GM12878 (cell line): Measurements from ENCODE around the gene SLAMF8. TPM values are rescaled to one million over a fixed set of nuclear protein-coding genes. Genes with fewer than 3 reads are reported as not detected.

Experiments
- ATAC-seq: fragments of 200-7000 bp; cut with Tn5 transposase; 3 replicates; pipeline ENCODE4 v1.9.1; 2020; ENCODE audit warnings: mild to moderate bottlenecking, moderate library complexity
- BruUV-seq: library from RNA; stranded (reverse); fragments of 400-500 nt; replicated peaks from 2 replicates; lab custom pipeline; 2021; lab: Mats Ljungman, UMichigan
- CTCF ChIA-PET: fragments of 300-600 bp; sonication (Branson Sonifier 250); formaldehyde crosslinking; extraction: SDS; loops from one replicate; lab custom pipeline; 2021; ENCODE audit warnings: inconsistent platforms; lab: Yijun Ruan, JAX
- POLR2A ChIA-PET: fragments of 350-600 bp; formaldehyde crosslinking; extraction: SDS; loops from one replicate; lab custom pipeline; 2021; ENCODE audit warnings: inconsistent platforms; lab: Charles Lee
- RAD21 ChIA-PET: fragments of 300-600 bp; sonication (Branson Sonifier 250); formaldehyde crosslinking; loops from one replicate; lab custom pipeline; 2023; ENCODE audit warnings: antibody characterized with exemption; ENCODE audit not compliant: unreplicated experiment; lab: Charles Lee
- SMC1A ChIA-PET: fragments of 300-600 bp; sonication (Branson Sonifier 250); formaldehyde crosslinking; loops from one replicate; lab custom pipeline; 2023; ENCODE audit not compliant: unreplicated experiment, uncharacterized antibody; lab: Charles Lee
- DNase-seq: peaks from one replicate; pipeline ENCODE4 v3.0.0-alpha.2; 2011; ENCODE audit warnings: low read depth, low spot score
- FAIRE-seq: peaks from 3 replicates; lab custom pipeline; 2011; peaks lifted over from hg19 to GRCh38; lab: Jason Lieb, UNC
- H2AFZ ChIP-seq: 2 replicates; pipeline ENCODE4 v1.6.0; 2011; ENCODE audit warnings: low read depth, low read length, control low read depth; ENCODE audit not compliant: control insufficient read depth
- H3K27ac ChIP-seq: 2 replicates; pipeline ENCODE4 v1.5.1; 2011; ENCODE audit warnings: control low read depth; ENCODE audit not compliant: control insufficient read depth, insufficient read depth
- H3K27me3 ChIP-seq, 2 experiments: replicated peaks in 1 of 2; 2 replicates each; pipeline versions ENCODE4 v1.6.0 to v1.6.1; 2011; ENCODE audit warnings: low read length in 1 of 2; ENCODE audit not compliant: control insufficient read depth in 2 of 2, insufficient read depth in 2 of 2
- H3K36me3 ChIP-seq, 2 experiments: 2 replicates each; pipeline ENCODE4 v1.5.1; 2011; ENCODE audit warnings: low read length in 1 of 2; ENCODE audit not compliant: control insufficient read depth in 2 of 2, insufficient read depth in 2 of 2
- H3K4me1 ChIP-seq: 2 replicates; pipeline ENCODE4 v1.6.1; 2011; ENCODE audit warnings: mild to moderate bottlenecking, low read length, moderate library complexity, mixed read lengths; ENCODE audit not compliant: control insufficient read depth, insufficient read depth
- H3K4me2 ChIP-seq: 2 replicates; pipeline ENCODE4 v1.6.0; 2011; ENCODE audit warnings: control low read depth; ENCODE audit not compliant: control insufficient read depth, insufficient read depth
- H3K4me3 ChIP-seq: fragments of 200-600 bp; sonication (generic); 2 replicates; pipeline ENCODE4 v1.5.1; 2016
- H3K79me2 ChIP-seq: 2 replicates; pipeline ENCODE4 v1.6.0; 2011; ENCODE audit warnings: low read length; ENCODE audit not compliant: control insufficient read depth, insufficient read depth
- H3K9ac ChIP-seq: 2 replicates; pipeline ENCODE4 v1.8.0; 2011; ENCODE audit warnings: low read length, control low read depth, mixed read lengths; ENCODE audit not compliant: control insufficient read depth, insufficient read depth
- H3K9me3 ChIP-seq: replicated peaks from 3 replicates; pipeline ENCODE4 v1.5.1; 2011; ENCODE audit warnings: mild to moderate bottlenecking, low read length; ENCODE audit not compliant: control insufficient read depth, insufficient read depth
- H4K20me1 ChIP-seq: 2 replicates; pipeline ENCODE4 v1.6.0; 2011; ENCODE audit not compliant: control insufficient read depth, insufficient read depth
- CEBPB ChIP-seq, 2 experiments: fragments of 150-350 bp in 1 of 2; IDR thresholded peaks; 2 replicates each; pipeline ENCODE4 v1.6.1; 2012 to 2014; ENCODE audit warnings: low read depth in 2 of 2, low read length in 2 of 2, borderline replicate concordance in 1 of 2, inconsistent platforms in 1 of 2
- CEBPZ ChIP-seq: fragments of 150-350 bp; IDR thresholded peaks from 2 replicates; pipeline ENCODE4 v1.6.1; 2016; ENCODE audit warnings: low read depth, low read length
- HDGF ChIP-seq: fragments of 450-650 bp; IDR thresholded peaks from 2 replicates; pipeline ENCODE4 v1.6.1; 2016; ENCODE audit warnings: antibody characterized with exemption
- HSF1 ChIP-seq: fragments of 150-350 bp; IDR thresholded peaks from 2 replicates; pipeline ENCODE4 v1.6.1; 2014; ENCODE audit warnings: mild to moderate bottlenecking, low read depth, low read length
- KDM1A ChIP-seq: fragments of 200-600 bp; sonication (generic); IDR thresholded peaks from 2 replicates; pipeline ENCODE4 v1.6.1; 2016; ENCODE audit warnings: borderline replicate concordance
- KLF5 ChIP-seq: fragments of 450-650 bp; IDR thresholded peaks from 2 replicates; pipeline ENCODE4 v1.6.1; 2014; ENCODE audit warnings: mild to moderate bottlenecking; ENCODE audit not compliant: partially characterized antibody
- RCOR1 ChIP-seq: conservative IDR thresholded peaks from 2 replicates; pipeline ENCODE4 v1.6.1; 2012; ENCODE audit warnings: low read depth, low read length, improper control_type of control experiment
- SMAD1 ChIP-seq: fragments of 450-650 bp; IDR thresholded peaks from 2 replicates; pipeline ENCODE4 v1.6.1; 2018; ENCODE audit warnings: mild to moderate bottlenecking, low read depth; ENCODE audit not compliant: partially characterized antibody
- STAT1 ChIP-seq: fragments of 450-650 bp; conservative IDR thresholded peaks from 2 replicates; pipeline ENCODE4 v1.6.1; 2014; ENCODE audit warnings: antibody characterized with exemption, mild to moderate bottlenecking
- USF2 ChIP-seq: IDR thresholded peaks from 2 replicates; pipeline ENCODE4 v1.6.1; 2011; ENCODE audit warnings: low read depth, low read length, improper control_type of control experiment, borderline replicate concordance
- ZNF384 ChIP-seq: IDR thresholded peaks from 2 replicates; pipeline ENCODE4 v1.6.1; 2012; ENCODE audit warnings: low read depth, mild to moderate bottlenecking, low read length, improper control_type of control experiment, borderline replicate concordance
- WGBS: methylation state at CpG from one replicate; pipeline ENCODE4 v1.1.6; 2016; ENCODE audit warnings: low lambda C conversion rate; ENCODE audit not compliant: insufficient replicate concordance, insufficient coverage; ENCODE audit errors: missing lambda C conversion rate; 5-methylcytosine and 5-hydroxymethylcytosine counted together
- in situ Hi-C: fragments of 300-500 bp; cut with MboI; formaldehyde crosslinking; loops from 9 replicates; pipeline ENCODE4 v1.14.3; 2018; ENCODE audit warnings: mixed read lengths
- intact Hi-C: fragments of 100-400 bp; cut with micrococcal nuclease; formaldehyde crosslinking; loops from one replicate; pipeline ENCODE4 v1.14.2; 2022; ENCODE audit not compliant: unreplicated experiment
- polyA plus RNA-seq, 11 experiments: library from polyadenylated mRNA; depleted of rRNA in 4 of 11; unstranded in 6 of 11; stranded (reverse) in 5 of 11; fragments of >200 nt; fragmentation: Nextera tagmentation in 4 of 11; fragmentation: Illumina TruSeq in 1 of 11; extraction: Ambion mirVana in 4 of 11; extraction: Trizol in 1 of 11; gene quantifications; 1 replicate in 1 of 11; 2 replicates in 10 of 11; pipeline versions ENCODE4 v1.2.1 to v1.2.3, GENCODE V29; 2011 to 2016; ENCODE audit warnings: inconsistent platforms in 2 of 11, missing spikeins in 2 of 11, low read depth in 1 of 11
- total RNA-seq, 4 experiments: library from RNA; depleted of rRNA in 3 of 4; stranded (reverse); fragments of >200 nt in 3 of 4; fragmentation: Illumina TruSeq in 1 of 4; extraction: Trizol in 1 of 4; gene quantifications; 2 replicates each; pipeline versions ENCODE4 v1.2.1 to v1.2.3, GENCODE V29; 2013 to 2021
- TF ChIP-seq, protein P1 (sequence below): fragments of 450-650 bp; IDR thresholded peaks from 2 replicates; pipeline ENCODE4 v1.6.1; 2016; ENCODE audit warnings: mild to moderate bottlenecking
- TF ChIP-seq, protein P2 (sequence below): IDR thresholded peaks from 2 replicates; pipeline ENCODE4 v1.6.1; 2012; ENCODE audit warnings: low read length, inconsistent platforms

The SLAMF8 gene
- total and polyA plus RNA-seq, 10 of the 15 experiments (the other 5 are each of a cell fraction or from before 2014, with no cell fraction given), result 0.04 to 0.69 (median 0.10) TPM; not detected in 3

DNA sequence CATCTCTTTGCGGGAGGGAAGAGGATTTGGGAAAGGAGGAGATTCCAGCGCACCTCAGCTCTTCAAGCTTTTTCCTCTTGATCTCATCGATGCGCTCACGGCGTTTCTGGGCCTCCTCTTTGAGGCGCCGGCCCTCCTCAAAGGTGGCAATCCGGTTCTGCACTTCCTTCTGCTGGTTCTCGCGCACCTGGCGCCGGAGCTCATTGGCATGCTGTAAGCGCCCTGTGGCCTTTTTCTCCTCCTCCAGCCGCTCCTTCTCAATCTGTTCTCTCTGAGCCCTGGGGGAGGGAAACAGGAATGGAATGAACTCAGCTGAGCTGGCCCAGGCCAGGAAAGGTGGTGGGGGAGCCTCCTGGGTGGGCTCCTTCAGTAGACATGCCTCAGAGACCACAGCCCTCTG, 46.2 kb downstream of the SLAMF8 start (continued):
- TF ChIP-seq, protein P1, sequence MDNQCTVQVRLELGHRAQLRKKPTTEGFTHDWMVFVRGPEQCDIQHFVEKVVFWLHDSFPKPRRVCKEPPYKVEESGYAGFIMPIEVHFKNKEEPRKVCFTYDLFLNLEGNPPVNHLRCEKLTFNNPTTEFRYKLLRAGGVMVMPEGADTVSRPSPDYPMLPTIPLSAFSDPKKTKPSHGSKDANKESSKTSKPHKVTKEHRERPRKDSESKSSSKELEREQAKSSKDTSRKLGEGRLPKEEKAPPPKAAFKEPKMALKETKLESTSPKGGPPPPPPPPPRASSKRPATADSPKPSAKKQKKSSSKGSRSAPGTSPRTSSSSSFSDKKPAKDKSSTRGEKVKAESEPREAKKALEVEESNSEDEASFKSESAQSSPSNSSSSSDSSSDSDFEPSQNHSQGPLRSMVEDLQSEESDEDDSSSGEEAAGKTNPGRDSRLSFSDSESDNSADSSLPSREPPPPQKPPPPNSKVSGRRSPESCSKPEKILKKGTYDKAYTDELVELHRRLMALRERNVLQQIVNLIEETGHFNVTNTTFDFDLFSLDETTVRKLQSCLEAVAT, result no peak
- no peak for TF ChIP-seq KLF5

- FAIRE-seq, result no peak
- Histone ChIP-seq H2AFZ (no peak overlapping the region), H3K27me3 (no peaks in the 10 kb centered on the region; a peak in 1 of 4 replicates), H3K36me3 (no peaks in the 10 kb centered on the region), H3K79me2 (no peaks in the 10 kb centered on the region), H3K27ac (no peak overlapping the region), H3K9me3 (no peaks in the 10 kb centered on the region), H3K4me1 (no peaks in the 10 kb centered on the region), H3K4me2 (no peak overlapping the region), H4K20me1 (no peaks in the 10 kb centered on the region), H3K4me3 (no peak overlapping the region), H3K9ac (no peak overlapping the region)
- ChIA-PET POLR2A (no interaction called here), RAD21 (interaction anchor here (0.5 to 0.9 kb wide), 2 partner anchors 19 to 133 kb away, joined by 3 to 4 read pairs; no protein-coding TSS in a partner anchor), CTCF (interaction anchor here (0.6 to 1.8 kb wide), 3 partner anchors 17 to 75 kb away, joined by 3 to 6 read pairs (median 4); no protein-coding TSS in a partner anchor), SMC1A (interaction anchor here (1.2 to 1.3 kb wide), 2 partner anchors 21 to 75 kb away, joined by 3 to 4 read pairs; no protein-coding TSS in a partner anchor)
- DNase-seq, result no peak
- in situ Hi-C loops, result no loop called here
- intact Hi-C loops, result no loop called here
- no TSS peak for BruUV-seq
- 48% methylated on average over 4 of the region's 4 CpGs for WGBS
- no peak for ATAC-seq
- TF ChIP-seq CEBPB (IDR thresholded peaks at IDR 0.05; ENCODE audit: borderline replicate concordance in 1 of 2, low read depth in 2 of 2, low read length in 2 of 2) (no peak), STAT1 (no peak), HSF1 (no peak), USF2 (no peak), RCOR1 (no peak), SMAD1 (no peak), CEBPZ (no peak), KDM1A (no peak), ZNF384 (no peak), HDGF (no peak)
- TF ChIP-seq, protein P2, sequence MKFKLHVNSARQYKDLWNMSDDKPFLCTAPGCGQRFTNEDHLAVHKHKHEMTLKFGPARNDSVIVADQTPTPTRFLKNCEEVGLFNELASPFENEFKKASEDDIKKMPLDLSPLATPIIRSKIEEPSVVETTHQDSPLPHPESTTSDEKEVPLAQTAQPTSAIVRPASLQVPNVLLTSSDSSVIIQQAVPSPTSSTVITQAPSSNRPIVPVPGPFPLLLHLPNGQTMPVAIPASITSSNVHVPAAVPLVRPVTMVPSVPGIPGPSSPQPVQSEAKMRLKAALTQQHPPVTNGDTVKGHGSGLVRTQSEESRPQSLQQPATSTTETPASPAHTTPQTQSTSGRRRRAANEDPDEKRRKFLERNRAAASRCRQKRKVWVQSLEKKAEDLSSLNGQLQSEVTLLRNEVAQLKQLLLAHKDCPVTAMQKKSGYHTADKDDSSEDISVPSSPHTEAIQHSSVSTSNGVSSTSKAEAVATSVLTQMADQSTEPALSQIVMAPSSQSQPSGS, result no peak
Measured at GRCh38 chr1:159873530-159874143, 47.0 kb downstream of the SLAMF8 start.
